ENCODE measurements around the gene SLC38A10.

DNA sequence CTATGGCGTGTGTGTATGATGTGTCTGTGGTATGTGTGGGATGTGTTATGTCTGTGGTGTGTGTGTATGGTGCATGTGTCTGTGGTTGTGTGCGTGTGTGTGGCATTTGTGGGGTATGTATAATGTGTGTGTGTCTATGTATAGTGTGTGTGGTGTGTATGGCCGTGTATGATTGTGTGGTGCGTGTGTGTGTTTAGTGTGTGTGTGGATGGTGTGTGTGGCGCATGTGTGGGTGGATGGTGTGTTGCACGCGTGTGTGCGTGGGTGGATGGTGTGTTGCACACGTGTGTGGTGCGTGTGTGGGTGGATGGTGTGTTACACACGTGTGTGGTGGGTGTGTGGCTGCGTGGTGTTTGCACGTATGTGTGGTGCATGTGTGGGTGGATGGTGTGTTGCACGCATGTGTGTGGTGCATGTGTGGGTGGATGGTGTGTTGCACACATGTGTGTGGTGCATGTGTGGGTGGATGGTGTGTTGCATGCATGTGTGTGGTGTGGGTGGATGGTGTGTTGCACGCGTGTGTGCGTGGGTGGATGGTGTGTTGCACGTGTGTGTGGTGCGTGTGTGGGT is 5.6 kb upstream of the SLC38A10 start:
- no peak for TF ChIP-seq POLR2A (IDR thresholded peaks at IDR 0.05)
- TF ChIP-seq, protein P1, sequence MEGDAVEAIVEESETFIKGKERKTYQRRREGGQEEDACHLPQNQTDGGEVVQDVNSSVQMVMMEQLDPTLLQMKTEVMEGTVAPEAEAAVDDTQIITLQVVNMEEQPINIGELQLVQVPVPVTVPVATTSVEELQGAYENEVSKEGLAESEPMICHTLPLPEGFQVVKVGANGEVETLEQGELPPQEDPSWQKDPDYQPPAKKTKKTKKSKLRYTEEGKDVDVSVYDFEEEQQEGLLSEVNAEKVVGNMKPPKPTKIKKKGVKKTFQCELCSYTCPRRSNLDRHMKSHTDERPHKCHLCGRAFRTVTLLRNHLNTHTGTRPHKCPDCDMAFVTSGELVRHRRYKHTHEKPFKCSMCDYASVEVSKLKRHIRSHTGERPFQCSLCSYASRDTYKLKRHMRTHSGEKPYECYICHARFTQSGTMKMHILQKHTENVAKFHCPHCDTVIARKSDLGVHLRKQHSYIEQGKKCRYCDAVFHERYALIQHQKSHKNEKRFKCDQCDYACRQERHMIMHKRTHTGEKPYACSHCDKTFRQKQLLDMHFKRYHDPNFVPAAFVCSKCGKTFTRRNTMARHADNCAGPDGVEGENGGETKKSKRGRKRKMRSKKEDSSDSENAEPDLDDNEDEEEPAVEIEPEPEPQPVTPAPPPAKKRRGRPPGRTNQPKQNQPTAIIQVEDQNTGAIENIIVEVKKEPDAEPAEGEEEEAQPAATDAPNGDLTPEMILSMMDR (IDR thresholded peaks at IDR 0.05) = no peak
